GM19397 (cell line): Measurements from ENCODE around the gene GALNT18.

Source experiments
- ATAC-seq: cut with Tn5 transposase; IDR thresholded peaks from one replicate; pipeline ENCODE4 v1.9.1; 2021; ENCODE audit warnings: mild to moderate bottlenecking, moderate library complexity; ENCODE audit not compliant: unreplicated experiment

GALNT18 gene

DNA sequence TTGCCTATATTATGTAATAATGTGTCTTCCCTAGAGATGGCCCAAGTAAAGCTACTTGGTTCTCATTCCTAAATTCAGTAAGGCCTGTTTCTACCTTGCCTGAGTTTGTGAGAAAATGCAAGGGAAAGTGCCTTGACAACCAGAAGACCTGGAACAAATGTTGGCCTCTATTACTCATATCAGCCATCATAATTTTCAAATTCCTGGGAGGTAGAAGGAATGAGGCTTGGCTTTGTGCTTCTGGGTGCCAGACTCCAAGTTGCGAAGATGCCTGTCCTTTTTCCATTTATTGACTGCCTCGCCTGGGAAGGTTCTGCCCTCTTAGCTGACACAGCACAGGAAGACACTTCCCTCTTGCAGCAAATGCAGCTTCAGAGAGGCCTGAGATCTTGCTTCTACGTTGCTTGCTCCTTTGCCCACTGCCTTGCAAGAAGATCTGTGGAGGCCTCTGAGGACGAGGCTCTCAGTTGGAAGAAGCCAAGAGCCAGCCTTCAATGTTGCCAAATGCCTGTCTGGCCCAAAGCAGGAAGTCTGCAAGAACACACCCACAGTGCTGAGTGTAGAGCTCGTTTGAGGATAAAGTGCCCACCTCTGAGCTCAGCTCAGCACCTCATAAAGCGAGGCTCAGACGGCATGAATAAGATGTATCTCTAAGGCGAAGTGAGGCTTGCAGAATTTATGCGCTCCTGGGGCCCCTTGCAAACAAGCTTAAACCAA is 120.1 kb downstream of the GALNT18 start:
- no peak for ATAC-seq

DNA sequence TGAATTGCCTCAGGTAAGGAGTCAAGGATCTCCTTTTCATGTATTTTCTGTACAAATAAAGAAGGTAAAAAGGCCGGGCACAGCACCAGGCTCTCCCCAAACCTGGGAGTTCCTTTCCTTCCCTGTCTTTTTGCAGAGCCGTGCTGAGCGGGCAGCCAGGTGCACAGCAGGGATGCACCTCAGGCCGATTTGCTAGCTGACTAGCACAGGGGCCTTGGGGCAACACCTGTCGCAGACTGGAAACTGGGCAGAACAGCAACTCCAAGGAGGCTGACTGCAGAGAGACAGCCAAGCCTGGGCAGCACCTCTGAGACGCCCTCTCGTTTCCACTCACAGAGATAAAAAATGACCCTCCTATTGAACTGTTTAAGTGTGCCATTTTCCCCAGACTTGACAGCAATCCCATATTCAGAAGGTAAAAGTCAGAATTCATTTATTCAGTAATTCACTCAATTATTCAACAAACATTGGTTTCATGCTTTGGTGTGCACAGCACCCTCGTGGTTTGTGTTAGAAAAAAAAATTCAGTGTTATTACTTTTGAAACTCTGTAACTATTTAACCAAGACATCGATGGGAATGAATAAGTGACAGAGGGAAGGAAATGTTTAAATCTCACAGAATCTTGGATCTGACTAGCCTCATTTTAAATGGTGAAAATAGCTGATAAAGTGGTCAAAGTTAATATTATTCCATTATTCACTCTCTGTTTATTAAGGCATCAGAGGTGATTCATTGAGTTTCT is 120.9 kb downstream of the GALNT18 start:
- ATAC-seq = no peak

DNA sequence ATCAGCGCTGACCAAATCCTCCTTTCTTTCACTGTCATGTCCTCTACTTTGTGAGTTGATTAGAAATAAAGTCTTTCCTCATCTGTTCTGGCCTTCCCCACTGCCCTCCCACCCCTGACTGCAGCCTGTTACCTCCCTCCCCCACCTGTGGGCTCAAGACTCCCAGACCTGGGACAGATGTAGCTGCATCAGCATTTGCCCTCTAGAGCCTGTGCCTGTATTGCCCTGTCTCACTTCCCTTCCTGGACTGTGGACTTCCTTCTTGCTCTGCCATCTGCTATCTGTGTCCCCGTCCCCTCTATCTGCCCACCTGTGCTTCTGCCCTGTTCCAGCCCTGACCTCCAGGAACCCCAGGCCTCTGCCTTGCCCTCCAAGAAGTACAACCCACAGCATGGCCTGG is 122.5 kb downstream of the GALNT18 start:
- ATAC-seq = no peak

DNA sequence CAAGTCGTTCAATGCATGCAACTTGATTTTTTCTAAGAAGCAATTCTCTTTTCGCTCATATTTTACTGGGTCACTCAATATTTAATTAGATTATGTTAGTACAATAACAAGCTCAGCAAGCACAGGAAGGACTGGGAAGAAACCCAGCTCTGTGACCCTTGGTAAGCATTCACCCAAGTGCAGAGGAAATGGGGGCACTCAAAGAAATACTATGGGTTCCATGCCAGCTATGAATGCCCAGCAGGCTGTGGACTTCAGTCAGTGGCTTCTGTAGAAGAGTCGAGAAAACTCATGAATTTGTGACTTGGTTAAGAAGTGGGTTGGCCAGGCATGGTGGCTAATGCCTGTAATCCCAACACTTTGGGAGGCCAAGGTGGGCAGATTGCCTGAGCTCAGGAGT is 123.6 kb downstream of the GALNT18 start:
- no peak for ATAC-seq

DNA sequence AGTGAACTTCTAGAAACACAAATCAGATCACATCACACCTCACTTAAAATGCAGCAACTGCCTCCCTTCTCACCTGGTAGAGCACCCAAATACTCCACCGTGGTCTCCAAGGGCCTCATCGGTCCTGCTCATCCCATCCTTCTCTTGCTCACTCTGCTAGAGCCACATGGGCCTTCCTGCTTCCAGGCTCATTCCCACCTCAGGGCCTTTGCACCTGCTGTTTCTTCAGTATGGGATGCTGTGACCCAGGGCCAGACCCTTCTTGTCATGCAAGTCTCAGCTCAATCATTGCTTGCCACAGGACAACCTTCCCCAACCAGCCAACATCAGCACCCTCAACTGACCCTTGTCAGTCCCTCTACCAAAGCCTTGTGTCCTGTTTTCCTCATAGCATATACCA is 124.9 kb downstream of the GALNT18 start:
- no peak for ATAC-seq

DNA sequence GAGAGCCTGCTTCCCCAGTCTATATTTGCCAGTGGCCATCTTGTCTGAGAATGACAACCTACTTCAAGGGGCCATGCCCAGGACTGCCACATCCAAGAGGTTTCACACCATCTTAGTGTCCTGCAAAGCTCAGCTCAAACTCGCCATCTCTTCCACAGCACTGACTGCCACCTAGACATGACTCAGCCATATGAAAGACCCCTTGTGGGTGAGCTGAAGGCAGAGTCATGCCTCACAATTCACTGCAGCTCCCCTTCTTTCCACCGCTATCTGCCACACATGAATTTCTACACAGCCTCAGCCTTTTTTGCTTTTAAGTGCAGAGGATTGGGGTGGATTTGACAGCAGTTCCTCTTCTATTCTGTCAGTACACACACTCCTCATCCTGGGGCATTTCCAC is 127.5 kb downstream of the GALNT18 start:
- ATAC-seq = no peak

DNA sequence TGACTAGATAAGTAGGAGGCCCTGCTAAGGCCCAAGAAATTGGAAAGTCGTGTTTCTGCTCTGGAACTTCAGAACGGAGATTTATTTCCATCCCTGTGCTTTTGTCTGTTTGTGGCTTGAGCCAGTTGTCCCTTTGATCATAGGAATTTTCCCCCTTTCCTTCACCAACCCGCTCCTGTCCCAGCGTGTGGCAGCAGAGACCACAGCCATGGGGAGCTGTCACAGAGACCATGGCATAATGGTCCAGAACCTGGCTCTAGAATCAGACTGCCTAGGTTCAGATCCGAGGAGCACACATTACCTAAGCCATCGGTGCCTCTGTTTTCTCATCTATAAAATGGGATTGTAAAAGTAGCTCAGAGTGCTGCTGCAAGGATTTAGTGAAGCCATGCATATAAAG is 128.1 kb downstream of the GALNT18 start:
- no peak for ATAC-seq

DNA sequence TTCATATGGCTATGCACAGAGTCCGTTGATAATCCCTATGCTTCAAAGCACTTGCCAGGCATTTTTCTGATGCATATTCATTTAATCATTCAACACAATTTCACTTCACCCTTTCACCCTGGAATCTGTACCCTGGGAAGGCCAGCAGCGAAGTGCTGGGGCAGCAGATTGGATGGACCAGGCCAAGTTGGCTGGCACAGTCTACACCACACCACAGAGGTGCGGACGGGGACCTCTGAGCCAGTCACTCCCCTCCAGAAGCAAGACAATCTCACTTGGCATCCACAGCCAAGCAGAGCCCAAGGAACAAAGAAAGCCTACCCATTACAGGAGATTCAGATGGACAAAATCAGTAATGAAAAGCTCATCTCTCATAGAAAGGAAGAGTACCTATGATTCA is 130.2 kb downstream of the GALNT18 start:
- no peak for ATAC-seq

DNA sequence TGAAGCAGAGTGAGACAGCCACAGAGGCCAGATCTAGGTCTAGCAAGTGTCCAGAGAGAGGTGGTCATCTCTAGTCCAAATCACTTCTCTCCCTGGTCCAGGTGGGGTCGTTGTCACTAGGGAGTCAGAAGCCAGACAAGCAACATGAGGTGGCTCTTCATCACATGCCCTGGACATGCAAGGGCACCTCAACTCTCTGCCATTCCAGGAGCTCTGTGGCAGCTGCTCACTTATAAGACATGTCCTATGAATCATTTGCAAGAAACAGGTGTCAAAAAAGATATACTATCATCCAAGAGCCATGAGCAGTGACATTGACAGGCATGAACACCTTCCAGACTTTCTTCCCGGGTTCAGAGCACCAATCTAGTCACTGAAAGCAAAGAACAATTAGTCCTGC is 130.8 kb downstream of the GALNT18 start:
- no peak for ATAC-seq

DNA sequence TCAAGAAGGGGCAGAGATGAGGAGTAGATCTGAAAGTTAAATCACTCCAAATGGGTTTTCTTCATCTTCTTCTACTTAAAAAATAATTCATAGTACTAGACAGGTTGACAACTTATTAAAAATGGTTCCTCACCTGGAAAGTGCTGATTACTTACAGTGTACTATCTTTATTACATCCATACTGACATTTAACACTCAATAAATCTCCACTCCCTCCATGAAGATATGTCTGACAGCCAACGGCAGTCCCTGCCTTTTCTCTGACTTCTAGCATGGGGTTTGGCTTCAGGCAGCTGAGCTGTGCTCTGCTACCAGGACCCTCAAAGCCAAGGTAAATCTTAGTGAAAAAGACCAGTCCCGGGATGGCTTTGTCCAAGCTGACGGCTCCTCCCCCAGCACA is 135.4 kb downstream of the GALNT18 start:
- ATAC-seq = no peak

DNA sequence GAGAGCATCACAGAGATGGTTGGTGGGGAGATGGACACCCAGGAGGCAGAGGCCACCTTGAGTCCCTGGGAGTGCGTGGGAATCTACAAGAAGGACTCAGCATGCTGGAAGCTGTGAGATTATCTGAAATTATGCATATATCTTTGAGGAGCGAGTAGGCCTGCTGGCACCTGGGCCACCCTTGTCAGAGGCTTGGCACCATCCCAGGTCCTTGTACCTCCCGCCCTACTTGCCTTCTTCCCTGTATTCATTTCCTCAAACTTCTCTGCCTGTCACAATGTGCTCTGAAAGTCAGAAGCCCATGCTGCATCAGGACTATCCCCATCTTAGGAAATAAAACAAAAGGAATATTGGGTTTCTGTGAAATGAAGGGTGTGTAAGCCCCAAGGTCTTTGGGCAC is 135.8 kb downstream of the GALNT18 start:
- ATAC-seq = no peak

DNA sequence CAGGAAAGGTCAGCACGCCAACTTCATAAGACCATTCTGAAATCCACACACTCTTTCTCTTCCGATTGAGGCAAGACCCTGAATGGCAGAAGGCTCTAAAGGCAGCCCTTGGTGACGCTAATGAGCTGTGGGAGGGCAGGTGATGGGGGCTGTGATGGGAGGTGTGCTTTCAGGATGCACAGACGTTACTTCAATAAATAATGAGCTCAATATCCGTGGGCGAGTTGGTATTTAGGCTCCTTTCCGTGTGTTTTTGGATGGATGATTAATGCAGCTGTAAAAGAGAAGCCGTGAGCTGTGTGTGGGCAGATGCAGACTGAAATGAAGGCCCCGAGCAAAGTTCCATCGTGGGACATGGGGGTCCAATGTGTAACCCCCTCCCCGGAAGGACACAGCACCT is 138.2 kb downstream of the GALNT18 start:
- ATAC-seq = no peak

DNA sequence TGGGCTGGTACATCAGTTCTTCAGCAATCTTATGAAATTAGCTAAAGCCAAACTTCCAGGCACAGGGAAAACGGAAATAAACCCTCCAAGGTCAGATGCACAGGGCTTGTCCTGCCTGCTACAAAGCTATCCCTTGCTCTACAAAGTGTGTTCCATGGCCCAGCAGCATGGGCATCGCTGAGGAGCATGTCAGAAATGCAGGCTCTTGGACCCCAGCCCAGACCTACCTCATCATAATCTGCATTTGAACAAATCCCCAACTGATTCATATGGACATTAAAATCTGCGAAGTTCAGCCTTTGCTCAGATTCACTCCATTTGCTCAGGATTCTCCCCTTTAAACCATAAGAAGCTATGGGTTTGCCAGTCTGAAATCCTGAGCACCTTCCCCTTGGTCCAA is 139.1 kb downstream of the GALNT18 start:
- no peak for ATAC-seq

DNA sequence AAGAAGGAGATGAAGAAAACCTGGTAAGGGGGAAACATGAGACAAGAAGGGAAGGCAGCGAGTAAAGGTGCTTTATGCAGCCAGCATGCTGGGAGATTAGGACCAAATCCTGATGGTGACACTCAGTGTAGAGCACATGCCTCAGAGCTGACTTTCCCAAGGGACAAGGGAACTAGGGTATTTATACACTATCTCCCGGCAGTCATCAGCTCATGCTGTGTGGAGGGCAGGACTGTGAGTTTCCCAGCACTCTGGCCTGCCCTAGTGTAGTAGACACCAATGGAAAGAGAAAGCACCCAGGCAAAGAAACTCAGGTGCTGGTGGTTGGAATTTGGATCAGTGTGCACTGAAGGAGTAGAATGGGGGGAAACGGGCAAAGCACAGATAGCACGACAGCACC is 140.4 kb downstream of the GALNT18 start:
- ATAC-seq = no peak

DNA sequence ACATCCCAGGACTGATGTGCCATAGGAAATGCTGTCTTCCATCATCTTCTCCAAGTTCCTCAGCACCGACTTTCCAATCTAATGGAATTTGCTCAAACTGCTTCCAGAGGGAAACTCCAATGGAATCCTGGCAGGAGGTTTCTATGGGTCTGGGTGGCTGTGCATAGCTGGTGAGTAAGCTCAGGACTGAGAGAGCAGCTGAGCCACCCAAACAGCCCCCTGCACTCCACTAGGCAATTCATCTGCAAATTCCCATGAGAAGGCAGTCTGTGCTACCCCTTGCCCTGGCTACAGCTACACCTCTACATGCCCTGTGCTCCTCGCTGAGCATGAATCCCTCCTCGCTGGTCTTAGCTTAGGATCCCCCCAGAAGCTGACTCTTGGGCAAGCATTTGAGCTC is 140.8 kb downstream of the GALNT18 start:
- ATAC-seq = no peak

DNA sequence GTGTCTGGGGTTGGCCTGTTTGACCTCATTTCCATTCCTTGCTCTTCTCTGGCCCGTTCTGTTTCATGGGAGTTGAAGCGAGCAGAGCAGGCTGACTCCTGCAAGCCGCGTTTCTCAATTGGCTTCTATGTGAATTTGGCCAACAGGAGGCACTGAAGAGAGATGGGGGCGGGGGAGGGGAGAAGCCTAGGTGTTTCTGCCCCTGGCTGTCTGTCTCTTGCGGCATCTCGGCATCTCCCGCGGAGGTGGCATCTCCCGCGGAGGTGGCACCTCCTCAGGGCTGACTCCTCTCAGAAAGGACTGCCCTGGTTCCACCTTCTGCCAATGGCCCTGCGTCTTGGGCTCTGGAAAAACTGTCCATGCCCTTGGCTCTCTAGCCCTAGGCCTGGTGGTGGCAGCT is 143.1 kb downstream of the GALNT18 start:
- no peak for ATAC-seq

DNA sequence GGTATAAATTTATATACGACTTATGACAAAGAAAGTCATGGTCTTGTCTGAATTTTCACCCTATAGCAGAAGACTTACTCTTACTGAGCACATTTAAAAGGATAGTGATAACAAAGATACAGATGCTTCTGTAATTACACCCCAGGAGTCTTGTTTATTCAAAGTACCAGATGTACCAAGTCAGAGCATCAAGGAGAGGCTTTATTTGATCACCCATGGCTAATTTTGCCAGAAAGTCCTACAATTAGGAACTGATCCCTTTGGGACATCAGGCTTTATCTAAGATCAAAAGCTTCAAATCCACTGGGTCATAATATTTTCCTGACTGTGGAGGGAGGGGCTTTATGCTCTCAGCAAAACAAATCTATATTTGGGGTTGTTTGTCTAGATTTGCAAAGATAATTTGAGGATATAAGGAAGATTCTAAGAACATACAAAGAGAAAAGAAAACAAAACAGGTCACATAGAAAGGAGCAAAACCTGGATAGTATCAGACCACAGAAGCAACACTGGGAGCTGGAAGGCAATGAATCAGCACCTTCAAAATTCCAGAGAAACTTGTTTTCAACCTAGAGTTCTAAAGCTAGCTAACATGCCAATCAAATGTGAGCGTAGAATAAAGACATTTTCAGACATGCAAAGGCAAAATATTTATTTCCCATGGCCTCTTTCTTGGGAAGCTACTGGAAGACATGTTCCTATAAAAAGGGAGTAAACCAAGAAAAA is 143.9 kb downstream of the GALNT18 start:
- ATAC-seq = no peak

DNA sequence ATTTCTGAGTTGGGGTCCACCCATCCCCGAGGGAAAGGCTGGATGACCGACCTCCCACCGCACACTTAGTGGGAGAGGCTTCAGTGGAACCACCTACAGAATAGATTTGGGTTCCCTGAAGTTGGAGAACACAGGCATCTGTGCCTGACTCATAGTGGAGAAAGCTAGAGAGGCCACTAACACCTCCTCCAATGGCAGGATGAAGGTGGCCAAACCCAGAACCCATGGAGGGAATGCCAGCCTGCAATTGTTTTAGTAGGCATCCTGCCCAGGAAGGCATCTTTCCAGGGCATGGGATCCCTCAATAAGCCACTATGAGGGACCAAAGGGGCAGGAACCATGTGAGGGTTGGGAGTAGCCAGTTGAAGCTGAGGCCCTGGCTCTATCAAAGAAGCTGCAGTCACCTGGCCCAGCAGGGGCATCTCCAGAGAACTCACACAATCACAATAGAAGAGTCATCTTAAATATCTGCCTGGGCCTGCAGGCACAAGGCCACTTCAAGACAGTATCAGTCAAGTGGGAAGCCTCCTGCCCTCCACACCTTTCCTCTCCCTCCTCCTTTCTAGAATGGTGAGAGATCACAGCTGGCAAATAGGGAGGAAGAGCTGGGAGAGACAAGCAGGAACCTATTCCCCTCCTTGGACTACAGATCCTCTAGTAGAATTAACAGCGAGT is 144.7 kb downstream of the GALNT18 start:
- no peak for ATAC-seq

DNA sequence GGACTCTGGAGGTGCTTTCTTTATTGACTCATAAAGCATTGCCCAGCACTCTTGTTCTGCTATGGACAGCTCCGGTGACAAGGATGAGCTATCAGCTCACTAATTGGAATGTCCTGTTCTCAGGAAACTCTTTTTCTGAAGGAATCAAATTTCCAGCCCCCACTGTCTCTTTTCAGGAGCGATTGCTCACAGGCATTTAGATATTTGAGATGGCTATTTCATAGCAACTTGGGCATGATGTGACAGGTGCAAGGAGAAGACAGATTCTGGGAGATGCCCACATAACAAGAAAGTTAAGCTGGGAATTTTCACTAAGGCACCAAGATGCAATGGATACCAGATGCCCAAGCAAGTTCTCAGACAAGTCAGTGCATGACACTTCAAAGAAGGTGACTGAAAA is 145.3 kb downstream of the GALNT18 start:
- ATAC-seq = no peak

DNA sequence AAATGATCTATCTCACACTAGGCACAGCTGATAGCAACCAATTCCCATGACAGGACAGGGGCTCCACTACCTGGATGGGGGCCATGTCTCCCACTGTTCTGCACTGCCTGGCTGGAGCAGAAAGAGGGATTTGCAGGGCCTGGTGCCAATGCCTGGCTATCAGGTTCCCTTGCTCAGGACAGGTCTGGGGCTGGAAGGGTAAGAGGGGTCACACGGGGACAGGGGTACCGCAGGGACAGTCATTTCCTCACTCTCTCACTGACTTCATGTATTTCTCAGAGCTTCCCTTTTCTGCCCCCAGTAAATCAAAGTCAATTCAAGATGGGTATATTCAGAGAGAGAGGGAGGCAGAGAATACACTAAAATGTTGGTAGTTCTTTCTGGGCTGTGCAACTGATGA is 149.7 kb downstream of the GALNT18 start:
- ATAC-seq = no peak

DNA sequence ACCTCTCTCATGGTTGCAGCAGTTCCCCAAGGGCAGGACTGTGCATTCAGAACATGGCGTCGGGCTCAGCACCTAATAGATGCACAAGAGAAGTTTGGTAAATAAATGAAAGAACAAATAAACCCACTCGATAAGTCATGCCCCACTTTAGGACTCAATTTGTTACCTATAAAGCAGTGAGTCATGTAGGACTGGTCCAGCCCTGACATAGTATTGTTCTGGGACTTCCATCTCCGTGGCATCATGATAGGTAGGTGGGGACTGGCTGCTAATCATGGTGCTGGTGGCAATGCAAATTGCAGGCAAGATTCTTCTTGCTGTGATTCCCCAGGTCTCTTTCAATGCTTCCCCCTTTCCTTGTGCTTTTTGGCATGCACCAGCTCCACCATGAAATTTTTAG is 150.6 kb downstream of the GALNT18 start:
- no peak for ATAC-seq

DNA sequence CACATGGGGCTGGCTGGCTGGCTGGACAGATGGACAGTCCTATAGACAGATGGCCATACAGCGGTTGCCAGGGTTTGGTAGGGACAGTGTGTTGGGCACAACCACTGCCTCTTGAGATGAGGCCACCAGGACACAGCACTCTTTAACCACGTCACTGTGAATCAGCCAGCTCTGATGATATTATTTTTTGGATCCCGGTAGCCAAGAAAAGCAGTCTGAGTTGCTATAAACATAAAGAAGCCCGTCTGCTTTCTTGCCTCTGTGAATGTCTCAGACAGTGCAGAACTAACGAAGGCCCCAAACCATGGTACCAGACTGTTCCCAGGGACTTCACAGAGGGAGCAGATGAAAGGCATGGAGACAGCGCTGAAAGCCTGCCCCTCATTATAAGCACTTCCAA is 152.9 kb downstream of the GALNT18 start:
- no peak for ATAC-seq
